ENCODE measurements around the gene FAM83F. TPM values are rescaled to one million over a fixed set of nuclear protein-coding genes. Genes with fewer than 3 reads are reported as not detected.
A peak's percentile ranks its signal among the peaks of the same experiment; 100 is the strongest.
"Not testable (repeated sequence)": the region's sequence is repeated elsewhere in the genome, so short reads cannot be mapped to it uniquely, and the experiment has no call there.

Gene FAM83F
- polyA plus RNA-seq, 3 donors, result 1.6 to 2.2 (median 1.6) TPM

DNA sequence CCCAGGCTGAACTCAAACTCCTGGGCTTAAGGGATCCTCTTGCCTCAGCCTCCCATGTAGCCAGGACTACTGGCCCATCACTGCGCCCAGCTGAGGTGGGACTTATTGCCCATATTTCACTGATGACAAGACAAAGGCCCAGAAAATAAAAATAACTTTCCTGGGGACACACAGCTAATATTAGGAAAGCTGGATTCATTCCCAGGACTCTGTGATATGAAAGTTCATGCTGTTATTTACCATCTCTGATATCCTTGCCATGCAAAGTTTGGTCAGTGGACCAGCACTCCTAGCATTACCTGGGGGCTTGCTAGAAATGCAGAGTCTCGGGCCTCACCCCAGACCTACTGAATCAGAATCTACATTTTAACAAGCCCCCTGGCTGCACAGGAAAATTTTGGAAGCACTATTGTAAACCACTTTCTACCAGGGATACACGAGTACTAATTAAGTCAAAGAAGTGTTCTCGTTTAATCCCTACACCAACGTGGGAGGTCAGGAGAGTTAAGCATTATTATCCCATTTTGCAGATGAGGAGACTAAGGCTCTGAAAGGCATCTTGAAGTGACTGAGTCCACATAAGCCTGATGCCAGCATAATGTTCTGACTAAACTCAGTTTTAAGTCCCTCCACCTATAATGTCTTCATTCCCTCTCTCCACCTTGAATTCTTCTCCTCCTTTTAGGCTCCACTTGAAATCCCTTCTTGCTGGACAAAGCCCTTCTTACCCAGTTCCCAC is 2.5 kb upstream of the FAM83F start:
- no peak for DNase-seq (ENCODE audit: low read depth in 3 of 3, low spot score in 2 of 3)

DNA sequence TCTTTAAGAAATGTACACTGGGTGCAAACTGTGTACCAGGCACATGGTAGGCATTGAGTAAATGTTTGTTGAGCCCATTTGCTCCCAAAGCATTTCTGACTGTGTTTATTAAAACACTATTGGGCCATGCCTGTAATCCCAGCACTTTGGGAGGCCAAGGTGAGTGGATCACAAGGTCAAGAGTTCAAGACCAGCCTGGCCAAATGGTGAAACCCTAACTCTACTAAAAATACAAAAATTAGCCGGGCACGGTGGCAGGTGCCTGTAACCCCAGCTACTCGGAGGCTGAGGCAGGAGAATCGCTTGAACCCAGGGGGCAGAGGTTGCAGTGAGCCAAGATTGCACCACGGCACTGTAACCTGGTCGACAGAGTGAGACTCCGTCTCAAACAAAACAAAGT is 1.9 kb upstream of the FAM83F start:
- not testable (repeated sequence) for DNase-seq (ENCODE audit: low read depth in 3 of 3, low spot score in 2 of 3)

DNA sequence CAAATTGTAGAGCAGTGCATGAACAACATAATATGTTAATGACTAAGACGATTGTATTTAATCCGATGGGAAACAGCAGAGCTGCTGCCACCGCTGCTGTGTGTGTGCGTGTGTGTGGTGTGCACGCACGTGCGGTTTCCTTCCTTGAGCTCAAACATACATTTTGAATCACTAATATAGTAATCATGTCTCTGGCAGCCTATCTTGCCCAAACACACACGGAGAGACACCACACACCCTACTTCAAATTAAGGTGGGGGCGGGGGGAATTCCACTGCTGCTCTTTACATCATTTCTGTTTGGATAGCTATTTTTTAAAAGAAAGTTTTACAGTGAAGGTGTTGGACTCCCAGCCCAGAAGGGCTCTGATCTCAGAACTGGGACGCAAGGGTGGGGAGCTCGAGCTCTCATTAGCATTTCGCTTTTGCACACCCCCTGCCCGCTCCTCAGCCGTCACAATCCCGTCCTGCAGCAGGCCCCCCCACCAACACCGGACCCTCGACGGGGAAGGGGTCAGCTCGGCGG is 651 bp upstream of the FAM83F start:
- DNase-seq (ENCODE audit: low read depth in 3 of 3, low spot score in 2 of 3), result no peak

DNA sequence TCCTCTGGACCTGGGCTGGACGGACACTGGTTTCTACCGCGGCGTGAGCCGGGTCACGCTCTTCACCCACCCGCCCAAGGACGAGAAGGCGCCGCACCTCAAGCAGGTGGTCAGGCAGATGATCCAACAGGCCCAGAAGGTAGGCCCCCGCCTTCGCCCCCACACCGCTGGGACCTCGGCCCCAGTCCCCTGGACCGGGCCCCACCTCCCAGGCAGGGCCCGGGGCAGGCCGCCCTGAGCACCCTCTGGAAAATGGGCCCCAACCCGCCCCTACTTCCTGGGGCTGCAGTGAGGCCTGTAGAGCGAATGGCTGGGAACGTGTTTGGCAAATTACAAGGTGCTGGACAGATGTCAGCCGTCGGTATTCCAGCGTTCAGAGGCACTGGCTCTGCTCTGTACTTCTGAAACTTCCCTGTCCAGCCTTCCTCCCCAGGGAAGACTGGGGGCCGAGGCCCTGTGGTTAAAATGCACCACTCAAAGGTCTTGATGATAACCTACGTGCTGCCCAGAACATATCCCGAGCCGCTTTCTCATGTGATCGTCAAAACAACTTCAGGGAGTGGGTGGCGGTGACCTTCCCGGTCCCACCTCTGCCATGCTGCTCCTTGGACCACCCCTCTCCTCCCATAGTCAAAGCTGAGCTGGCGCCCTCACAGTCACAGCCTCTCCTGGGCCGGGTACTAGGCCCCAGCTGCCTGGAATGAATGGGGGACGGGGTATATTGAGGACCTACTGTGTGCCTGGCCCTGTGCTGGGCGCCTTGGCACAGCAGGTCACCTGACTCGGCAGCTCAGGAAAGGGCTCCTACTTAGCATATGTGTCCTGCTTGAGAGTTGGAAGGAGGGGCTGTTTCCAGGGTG is 869 bp downstream of the FAM83F start:
- DNase-seq (ENCODE audit: low read depth in 3 of 3, low spot score in 2 of 3), result no peak

DNA sequence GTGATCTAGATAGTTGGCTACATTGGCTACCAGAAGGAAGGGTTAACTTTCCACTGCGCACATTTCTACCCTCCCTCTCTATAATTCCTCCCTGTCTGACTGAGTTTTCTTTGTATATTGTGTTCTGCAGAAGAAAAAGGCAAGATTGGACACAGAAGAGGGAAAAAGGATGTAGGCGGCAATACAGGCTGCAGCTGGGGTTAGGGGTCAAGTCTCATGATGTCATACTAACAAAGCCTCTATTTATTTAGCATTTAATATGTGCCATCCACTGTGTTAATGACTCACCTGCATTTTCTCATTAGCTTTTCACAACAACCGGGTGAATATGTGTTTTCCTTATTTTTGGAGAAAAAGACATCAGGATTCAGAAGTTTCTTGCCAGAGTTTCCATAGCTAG is 2.0 kb downstream of the FAM83F start:
- no peak for DNase-seq (ENCODE audit: low read depth in 3 of 3, low spot score in 2 of 3)

DNA sequence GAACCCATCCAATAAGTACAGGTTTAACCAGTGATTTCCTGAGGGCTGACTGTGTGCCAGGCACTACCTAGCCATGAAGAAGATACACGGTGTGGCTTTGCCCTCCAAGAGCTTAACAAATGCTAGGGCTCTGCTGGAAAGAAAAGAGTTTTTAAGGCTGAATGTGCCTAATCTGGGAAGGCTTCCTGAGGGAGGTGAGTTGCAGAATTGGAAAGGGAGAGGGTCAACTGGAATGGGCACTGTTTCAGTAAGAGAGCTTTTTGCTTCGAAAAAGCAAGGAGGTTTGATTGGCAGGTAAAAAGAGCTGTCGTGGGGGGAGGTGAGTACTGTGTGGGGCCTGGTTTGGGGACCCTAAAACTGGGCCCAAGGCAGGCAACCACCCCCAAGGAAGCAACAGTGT is 2.7 kb downstream of the FAM83F start:
- DNase-seq (ENCODE audit: low read depth in 3 of 3, low spot score in 2 of 3), result no peak

DNA sequence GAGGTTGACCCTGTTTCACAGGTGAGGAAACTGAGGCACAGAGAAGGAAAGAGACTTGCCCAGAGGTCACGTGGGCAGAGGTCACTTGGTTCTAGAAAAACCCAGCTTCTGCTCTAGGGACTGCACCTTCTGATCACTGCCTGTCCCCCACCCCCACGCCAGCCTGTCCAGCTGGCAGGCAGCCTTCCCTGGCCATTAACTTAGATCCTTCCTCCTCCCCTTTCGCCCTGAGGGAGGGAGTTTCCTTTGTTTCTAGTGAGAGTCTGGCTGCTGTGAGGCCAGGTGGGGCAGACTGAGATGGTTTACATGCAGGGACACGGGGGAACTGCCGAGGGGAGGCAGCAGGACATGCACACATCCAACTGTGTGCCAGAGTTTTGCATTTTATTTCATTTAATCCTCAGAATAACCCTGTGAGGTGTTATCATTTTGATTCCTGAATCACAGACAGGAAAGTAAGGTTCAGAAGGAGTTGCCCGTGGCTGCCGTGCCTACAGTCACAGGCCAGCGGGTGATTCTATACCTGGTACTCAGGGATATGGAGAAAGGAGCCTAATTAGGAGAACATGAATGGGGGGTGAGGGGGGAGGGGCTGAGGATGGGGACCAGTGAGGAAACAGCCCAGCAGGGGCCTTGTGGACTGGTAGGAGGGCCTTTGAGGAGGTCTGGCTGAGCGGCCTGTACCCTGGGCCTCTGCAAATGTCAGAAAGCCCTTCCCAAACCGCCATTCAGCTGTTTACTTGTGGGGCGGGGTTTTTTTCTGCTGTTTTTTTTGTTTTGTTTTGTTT is 3.4 kb downstream of the FAM83F start:
- DNase-seq (ENCODE audit: low read depth in 3 of 3, low spot score in 2 of 3), result peak in 2 of 3 donors; percentile 58 to 65

DNA sequence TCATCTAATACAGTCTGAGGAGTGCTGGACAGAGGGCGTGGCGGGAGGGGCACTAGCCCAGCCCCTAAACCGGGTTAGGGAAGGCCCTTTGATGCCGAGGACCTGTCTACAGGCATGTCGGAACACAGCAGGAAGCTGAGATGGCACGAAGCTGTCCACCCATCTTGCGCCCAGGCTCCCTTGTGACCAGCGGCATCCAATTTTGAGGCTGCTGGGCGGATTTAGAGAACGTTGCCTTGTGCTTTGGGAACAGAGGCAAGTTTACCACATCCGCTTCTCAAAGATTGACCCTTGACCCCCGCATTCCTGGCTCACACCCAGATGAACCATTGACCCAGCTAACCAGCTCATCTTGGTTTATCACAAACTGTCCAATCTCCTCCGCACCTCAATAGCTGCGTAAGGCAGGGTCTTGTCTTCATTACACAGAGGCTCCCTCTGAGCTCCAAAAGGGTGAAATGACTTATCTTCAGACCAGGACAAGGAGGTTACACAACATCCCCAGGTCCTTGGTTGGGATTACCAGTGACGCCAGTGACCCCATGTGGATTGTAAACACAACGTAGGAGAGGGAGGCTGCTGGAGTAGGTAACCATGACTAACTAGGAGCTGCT is 4.5 kb downstream of the FAM83F start:
- DNase-seq (ENCODE audit: low read depth in 3 of 3, low spot score in 2 of 3), result no peak

DNA sequence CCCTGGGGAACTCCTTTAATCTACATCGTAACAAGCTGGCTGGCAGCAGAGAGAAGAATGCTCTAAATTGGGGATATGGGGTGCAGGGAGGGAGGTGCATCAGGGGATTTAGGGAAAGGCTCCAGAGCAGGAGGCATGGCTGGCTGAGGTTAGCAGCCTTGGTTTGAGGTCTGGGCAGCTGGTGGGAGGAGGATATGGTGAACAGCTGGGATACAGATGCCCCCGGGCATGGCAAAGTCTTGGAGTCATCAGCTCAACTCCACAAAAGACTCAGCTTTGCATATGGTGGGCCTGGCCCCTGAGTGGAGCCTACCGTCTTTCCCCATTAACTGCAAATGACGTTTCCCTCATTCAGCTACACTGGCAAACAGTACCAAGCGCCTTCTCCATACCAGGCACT is 5.4 kb downstream of the FAM83F start:
- DNase-seq (ENCODE audit: low read depth in 3 of 3, low spot score in 2 of 3), result no peak

DNA sequence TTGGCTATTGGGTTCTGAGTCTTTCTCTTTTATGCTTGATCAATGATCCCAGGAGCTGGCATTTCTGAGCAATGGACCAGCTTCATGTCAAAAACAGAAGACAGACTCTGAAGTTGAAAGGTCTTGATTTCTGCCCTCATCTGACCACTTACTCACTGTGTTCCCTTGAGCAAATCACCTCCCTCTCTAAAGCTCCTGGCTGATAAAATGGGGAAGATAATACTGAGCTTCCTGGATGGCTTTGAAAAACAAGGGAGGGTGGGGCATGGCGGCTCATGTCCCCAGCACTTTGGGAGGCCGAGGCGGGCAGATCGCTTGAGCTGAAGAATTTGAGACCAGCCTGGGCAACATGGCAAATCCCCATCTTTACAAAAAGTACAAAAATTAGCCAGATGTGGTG is 6.4 kb downstream of the FAM83F start:
- no peak for DNase-seq (ENCODE audit: low read depth in 3 of 3, low spot score in 2 of 3)

DNA sequence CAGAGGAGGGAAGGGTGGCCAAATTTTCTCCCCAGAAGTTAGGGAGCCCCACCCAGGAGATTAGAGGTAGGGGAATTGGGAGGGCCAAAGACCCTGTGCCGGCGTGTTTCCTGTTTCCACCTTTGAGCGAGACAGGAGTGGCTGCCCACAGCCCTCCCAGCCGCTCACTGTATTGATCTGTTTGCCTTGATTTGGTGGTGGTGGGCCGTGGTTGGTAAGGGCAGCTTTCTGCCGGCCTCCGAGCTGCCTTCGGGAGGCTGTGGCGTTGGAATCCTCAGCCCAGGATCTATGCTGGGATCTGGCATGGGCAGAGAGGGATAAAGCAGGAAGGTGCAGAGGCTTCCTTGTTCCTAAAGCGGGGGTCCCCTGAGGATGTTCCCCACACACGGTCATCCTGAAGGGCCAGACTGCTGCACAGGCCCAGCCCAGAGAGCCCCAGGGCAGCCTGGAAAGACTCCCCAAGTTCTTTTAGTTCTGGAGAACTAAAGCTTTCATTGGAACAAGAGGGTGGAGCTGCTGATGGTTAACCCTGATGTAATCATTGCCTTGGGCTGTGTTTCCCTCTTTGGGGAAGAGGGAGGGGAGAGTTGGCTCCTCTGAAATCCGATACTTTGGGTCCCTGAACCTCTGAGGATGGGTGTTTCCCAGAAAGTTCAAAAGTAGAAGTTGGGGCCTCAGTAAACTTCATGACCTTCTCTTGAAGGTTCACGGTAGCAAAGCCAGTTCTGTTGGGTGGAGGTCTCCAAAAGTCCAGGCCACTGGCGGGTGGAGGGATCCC is 7.2 kb downstream of the FAM83F start:
- no peak for DNase-seq (ENCODE audit: low read depth in 3 of 3, low spot score in 2 of 3)

DNA sequence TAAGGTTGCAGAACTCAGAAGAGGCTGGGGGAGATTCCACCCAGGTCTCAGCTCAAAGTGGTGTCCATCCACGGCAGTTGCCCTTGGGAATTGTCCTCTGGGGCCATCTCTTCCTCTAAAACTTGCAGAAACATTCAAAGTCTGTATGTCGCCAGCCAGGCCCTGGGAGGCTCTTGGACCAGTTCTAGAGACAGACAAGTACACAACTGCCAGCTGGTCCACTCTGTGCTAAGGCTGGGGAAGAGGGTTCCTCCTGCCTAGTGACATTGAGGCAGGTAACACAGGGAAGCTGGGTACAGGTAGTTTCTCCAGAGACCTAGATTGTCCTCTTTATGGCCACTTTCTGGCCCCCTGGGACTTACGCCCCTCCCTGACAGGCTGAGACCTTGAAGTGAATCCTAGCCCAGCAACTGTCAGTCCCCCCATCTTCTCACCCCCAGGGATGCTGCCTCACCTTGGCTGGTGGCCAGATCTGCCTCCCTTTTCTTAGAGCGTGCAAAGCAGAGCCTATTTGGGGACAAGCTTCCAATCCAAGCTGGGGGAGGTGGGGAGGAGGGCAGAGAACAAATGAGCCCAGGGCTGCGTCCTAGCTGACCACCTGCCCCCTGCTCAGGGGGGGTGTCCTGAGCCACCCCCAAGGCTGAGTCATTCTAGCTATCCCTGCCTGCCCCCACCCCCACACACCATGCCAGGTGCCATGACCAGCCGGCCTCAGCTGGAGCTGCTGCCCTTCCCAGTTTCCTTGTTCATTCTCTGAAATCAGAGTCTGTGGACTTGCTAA is 8.4 kb downstream of the FAM83F start:
- DNase-seq (ENCODE audit: low read depth in 3 of 3, low spot score in 2 of 3), result no peak

DNA sequence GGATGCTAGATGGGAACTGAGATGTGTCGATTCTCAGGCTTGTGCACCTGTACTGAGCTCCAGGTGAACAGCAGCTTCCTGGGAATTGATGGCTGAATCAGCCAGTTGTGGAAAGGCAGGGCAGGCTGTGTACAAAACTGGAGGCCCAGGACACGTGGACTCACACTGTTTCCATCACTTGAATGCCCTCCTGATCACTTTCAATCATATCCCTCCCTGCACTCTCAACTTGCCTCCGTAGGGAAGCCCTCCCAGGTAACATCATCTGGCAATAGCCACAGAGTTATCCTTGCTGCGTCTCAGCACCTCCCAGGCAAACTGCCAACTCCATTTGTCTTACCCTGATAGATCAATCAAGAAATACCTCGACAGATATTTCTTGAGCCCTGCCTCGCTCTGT is 10.1 kb downstream of the FAM83F start:
- no peak for DNase-seq (ENCODE audit: low read depth in 3 of 3, low spot score in 2 of 3)

DNA sequence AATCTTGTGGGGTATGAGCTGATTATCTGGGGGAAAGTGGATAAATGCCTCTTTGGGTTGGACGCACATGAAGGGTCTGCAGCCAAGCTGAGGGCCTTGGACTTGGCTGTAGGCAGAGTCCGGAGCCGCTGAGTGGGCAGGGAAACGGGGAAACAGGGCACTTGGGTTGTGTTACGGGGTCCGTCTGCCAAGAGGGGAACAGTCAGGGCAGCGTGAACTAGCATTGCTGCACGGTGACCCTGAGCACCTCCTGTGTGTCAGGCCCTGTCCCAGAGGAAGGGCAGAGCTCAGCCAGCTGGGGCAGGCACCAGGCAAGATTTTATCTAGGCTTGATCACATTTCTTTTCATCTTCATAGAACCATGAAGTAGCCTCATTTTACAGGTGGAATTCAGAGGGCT is 11.9 kb downstream of the FAM83F start:
- no peak for DNase-seq (ENCODE audit: low read depth in 3 of 3, low spot score in 2 of 3)

DNA sequence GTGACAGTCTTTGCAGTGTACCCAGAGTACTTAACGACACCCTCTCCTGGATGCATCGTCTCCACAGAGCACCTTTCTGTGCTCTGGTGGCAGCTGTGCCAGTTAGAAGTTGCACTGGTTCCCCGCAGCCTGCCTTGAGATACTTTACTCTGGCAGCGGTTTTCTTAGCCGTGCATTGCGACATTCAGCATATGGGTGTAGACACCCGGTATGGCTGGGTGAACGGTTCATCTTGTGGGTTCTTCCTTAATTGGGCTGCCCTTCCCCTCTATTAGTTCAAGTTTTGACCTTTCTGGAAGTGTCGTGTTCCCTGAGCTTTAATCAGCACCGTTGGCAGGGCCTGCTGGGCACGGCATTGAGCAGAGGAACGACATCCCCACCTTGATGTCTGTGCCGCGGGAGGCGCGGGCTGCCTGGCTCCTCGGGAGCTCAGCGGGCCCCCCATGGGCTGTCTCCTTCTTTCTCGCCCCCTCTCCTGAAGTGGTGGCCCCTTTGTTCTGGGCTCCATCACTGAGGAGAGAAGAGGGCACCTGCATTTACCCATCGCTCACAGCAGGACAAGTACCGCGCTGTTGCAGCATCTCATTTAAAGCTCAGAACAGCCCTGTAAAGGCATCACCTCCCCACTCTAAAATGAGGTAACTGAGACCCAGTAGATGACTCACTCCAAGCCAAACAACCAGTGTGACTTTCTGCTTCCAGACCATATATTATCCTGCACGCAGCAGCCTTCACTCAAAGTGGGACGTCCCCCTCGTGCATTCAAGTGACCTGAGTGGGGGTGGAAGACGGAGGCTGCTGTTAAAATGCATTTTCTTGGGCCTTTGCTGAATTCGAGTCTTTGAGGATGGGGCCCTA is 13.3 kb downstream of the FAM83F start:
- no peak for DNase-seq (ENCODE audit: low read depth in 3 of 3, low spot score in 2 of 3)

DNA sequence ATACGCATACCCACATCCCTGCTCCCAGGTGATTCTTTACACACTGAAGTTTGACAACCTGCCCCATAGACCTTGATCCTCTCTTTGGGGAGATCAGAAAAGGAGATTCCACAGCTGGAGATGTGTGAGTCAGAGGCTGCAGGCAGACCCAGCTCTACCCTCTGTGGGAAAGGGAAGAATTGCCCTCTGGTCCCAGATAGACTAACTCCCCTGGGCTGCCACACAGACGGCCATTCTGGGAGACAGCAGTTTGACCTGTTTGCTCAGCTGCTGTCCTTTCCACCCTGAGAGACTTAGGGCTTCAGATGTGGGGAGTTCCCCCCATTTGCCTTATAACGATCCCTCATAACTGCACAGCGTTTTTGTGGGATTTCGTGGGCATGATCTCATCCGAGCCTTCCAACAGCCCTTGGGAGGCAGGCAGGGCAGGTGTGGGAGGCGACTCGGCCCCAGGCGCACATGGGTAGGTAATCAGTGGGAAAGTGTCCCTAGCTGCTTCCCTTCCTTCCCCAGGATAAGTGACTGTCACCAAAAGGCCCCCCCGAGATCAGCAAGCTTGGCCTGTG is 14.1 kb downstream of the FAM83F start:
- no peak for DNase-seq (ENCODE audit: low read depth in 3 of 3, low spot score in 2 of 3)

DNA sequence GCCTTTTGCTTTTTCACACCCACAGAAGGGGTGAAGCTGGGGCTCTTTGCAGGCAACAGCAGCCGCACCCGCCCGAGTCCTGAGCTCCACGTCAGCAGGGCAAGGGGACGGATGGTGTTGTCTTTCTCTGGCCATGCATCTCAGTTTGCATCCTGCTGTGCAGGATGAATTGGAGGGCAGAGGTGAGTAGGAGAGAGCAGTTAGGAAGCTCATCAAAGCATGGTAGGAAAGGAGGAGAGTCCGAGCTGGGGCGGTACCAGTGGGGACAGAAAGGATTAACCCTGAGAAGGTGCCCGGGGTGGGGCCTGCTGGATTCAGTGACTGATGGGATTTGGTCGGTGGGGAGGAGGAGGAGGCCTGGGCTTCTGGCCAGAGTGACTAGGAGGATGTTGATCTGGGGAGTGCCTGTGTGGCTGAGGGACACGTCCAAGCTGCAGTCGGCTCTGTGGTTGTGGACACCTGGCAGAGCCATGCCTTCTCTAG is 14.6 kb downstream of the FAM83F start:
- no peak for DNase-seq (ENCODE audit: low read depth in 3 of 3, low spot score in 2 of 3)
